ENCODE data around the gene MAP2K5. TPM values are rescaled to one million over a fixed set of nuclear protein-coding genes. Genes with fewer than 3 reads are reported as not detected.

MAP2K5 gene
- total RNA-seq, 1 donor from 2014 or later, result 1.1 TPM

DNA sequence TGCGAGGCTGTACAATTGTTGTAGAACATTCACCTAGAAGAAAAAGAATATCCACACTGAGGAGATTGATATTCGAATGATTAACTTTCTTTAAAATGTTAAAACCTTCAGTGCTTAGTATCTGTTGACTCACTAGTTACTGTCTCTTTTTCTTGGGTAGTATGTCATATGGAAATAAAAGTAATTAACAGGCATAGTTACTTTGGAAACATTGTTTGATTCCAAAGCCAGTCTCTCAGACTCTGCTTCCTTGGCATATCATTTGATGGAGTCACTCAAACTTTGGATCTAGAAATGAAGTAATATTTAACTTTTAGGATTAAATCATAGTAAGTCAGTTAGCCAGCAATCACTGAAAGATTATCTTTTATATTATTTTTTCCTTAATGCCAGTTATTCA lies 63.4 kb downstream of the MAP2K5 start:
- TF ChIP-seq, protein P1, sequence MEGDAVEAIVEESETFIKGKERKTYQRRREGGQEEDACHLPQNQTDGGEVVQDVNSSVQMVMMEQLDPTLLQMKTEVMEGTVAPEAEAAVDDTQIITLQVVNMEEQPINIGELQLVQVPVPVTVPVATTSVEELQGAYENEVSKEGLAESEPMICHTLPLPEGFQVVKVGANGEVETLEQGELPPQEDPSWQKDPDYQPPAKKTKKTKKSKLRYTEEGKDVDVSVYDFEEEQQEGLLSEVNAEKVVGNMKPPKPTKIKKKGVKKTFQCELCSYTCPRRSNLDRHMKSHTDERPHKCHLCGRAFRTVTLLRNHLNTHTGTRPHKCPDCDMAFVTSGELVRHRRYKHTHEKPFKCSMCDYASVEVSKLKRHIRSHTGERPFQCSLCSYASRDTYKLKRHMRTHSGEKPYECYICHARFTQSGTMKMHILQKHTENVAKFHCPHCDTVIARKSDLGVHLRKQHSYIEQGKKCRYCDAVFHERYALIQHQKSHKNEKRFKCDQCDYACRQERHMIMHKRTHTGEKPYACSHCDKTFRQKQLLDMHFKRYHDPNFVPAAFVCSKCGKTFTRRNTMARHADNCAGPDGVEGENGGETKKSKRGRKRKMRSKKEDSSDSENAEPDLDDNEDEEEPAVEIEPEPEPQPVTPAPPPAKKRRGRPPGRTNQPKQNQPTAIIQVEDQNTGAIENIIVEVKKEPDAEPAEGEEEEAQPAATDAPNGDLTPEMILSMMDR (IDR thresholded peaks at IDR 0.05), result no peak
- no peaks in the 10 kb centered on the region for H3K27me3 ChIP-seq
- DNase-seq (ENCODE audit: low spot score in 2 of 2), result no peak

DNA sequence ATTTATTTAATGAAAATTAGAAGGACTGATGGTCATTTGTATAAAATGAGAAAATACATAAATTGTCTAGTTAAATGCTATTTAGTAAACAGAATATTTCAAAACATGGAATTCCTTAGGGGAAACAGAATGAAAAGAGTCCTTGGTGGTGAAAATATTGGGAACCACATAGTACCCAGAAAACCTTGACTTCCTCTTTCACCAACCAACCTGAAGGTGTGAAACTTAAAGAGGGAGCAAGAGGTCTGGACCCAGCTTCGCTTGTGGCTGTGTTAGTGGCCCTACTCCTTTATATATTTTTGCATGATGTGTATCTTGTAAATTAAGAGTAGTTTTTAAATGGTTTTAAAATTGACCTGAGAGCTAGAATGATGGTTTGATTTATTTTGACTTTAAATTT lies 64.2 kb downstream of the MAP2K5 start:
- peaks cover 0 to 11% of the 10 kb centered on the region in 2 donors for H3K36me3 ChIP-seq
- H3K27ac ChIP-seq, result no peak overlapping the region
- TF ChIP-seq, protein P1 (IDR thresholded peaks at IDR 0.05), result no peak
- no peak for DNase-seq (ENCODE audit: low spot score in 2 of 2)
- H3K4me3 ChIP-seq, result no peak overlapping the region
- H3K27me3 ChIP-seq, result no peaks in the 10 kb centered on the region
- intact Hi-C loops (cut with DNase I), result no loop called here
- H3K4me1 ChIP-seq, result no peaks in the 10 kb centered on the region
- H3K9me3 ChIP-seq, result no peaks in the 10 kb centered on the region

More for the DNA sequence above, 63.4 kb downstream of the MAP2K5 start:
- intact Hi-C loops (cut with DNase I), result no loop called here
- no peaks in the 10 kb centered on the region for H3K4me1 ChIP-seq
- H3K9me3 ChIP-seq, result no peaks in the 10 kb centered on the region
- no peak overlapping the region for H3K27ac ChIP-seq
- no peak overlapping the region for H3K4me3 ChIP-seq
- peaks cover 0 to 13% of the 10 kb centered on the region in 2 donors for H3K36me3 ChIP-seq

DNA sequence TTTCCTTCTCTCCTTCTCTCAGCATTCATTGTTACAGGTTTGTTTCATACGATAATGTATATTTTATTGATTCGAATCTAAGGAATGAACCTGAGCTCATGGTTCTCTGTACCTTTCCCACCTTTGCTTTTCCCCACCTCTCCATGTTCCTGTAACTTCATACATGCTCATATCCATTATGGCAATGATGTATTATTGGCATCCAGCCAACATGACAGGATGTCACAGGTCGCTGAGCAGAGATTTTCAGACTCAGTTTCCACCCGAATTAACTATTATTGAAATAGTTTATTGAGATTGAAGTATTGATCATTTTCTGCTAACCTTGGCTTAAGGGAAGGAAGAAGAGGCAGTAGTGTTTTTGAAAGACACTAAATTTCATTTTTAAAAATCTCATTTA lies 64.8 kb downstream of the MAP2K5 start:
- no peaks in the 10 kb centered on the region for H3K4me1 ChIP-seq
- no peaks in the 10 kb centered on the region for H3K27me3 ChIP-seq
- TF ChIP-seq, protein P1 (IDR thresholded peaks at IDR 0.05), result no peak
- no peak overlapping the region for H3K4me3 ChIP-seq
- no peaks in the 10 kb centered on the region for H3K9me3 ChIP-seq
- peaks cover 0 to 6% of the 10 kb centered on the region in 2 donors for H3K36me3 ChIP-seq
- intact Hi-C loops (cut with DNase I), result no loop called here
- no peak overlapping the region for H3K27ac ChIP-seq
- DNase-seq (ENCODE audit: low spot score in 2 of 2), result no peak

DNA sequence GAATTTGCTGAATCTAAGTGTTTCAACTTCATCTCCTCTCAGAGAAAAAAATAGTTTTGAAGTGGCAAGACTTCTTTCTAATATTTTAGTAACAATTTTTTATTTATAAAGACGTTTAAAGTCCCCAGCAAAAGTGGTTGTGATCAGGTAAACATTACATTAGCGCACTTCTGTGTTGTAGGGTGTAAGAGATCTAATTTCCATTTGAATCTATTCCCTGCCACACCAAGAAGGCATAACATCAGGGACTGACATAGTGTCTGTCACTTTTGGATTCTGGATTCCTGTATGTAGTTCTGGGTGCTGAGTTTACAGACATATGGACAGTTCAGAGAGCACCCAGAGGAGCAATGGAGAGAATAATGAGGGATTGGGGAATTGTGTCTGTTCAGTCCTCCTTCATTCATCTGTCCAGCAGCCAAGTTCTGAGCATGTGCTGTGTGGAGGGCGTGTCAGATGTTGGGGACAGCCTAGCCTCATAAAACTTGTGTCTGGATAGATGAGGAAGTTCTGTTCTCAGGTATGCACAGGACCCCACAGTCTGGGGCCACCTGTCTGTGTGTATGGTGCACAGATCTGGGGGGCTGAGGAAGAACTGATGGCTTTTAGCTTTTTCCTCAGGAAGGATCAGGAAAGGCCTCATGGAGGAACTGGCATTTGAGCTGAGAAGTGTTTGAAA lies 65.6 kb downstream of the MAP2K5 start:
- intact Hi-C loops (cut with DNase I), result no loop called here
- H3K4me1 ChIP-seq, result no peaks in the 10 kb centered on the region
- DNase-seq (ENCODE audit: low spot score in 2 of 2), result no peak
- TF ChIP-seq, protein P1 (IDR thresholded peaks at IDR 0.05), result no peak
- H3K9me3 ChIP-seq, result no peaks in the 10 kb centered on the region
- H3K36me3 ChIP-seq, result peaks cover 0 to 4% of the 10 kb centered on the region in 2 donors
- H3K27me3 ChIP-seq, result no peaks in the 10 kb centered on the region
- no peak overlapping the region for H3K4me3 ChIP-seq
- no peak overlapping the region for H3K27ac ChIP-seq

DNA sequence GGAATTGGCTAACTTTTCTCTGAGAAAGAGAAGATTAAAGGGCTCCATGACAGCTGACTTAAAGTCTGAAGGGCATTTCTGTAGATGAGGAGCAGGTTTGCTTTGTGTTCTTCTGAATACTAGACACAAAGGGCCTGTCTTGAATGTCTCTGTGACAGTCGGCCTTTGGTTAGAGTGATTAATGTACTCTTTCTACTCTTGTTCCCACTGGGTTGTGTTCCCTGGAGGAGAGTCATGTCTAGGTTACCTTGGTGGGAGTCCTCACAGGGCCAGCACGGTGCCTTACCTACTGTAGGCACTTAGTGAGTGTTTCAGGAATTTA lies 66.1 kb downstream of the MAP2K5 start:
- Histone ChIP-seq H3K36me3 (no peaks in the 10 kb centered on the region), H3K4me3 (no peak overlapping the region), H3K4me1 (no peaks in the 10 kb centered on the region), H3K27me3 (no peaks in the 10 kb centered on the region), H3K27ac (no peak overlapping the region), H3K9me3 (no peaks in the 10 kb centered on the region)
- TF ChIP-seq, protein P1 (IDR thresholded peaks at IDR 0.05), result no peak
- intact Hi-C loops (cut with DNase I), result no loop called here
- DNase-seq (ENCODE audit: low spot score in 2 of 2), result no peak

Data from ascending aorta (tissue), 2 donors.